ENCODE measurements around the gene LTBP2. TPM values are rescaled to one million over a fixed set of nuclear protein-coding genes. Genes with fewer than 3 reads are reported as not detected.

Gene LTBP2
- total RNA-seq = 1 to 10 TPM; 2.1 to 3.7 (median 3.0) TPM
- total RNA-seq (2013) = 1.0 TPM

DNA sequence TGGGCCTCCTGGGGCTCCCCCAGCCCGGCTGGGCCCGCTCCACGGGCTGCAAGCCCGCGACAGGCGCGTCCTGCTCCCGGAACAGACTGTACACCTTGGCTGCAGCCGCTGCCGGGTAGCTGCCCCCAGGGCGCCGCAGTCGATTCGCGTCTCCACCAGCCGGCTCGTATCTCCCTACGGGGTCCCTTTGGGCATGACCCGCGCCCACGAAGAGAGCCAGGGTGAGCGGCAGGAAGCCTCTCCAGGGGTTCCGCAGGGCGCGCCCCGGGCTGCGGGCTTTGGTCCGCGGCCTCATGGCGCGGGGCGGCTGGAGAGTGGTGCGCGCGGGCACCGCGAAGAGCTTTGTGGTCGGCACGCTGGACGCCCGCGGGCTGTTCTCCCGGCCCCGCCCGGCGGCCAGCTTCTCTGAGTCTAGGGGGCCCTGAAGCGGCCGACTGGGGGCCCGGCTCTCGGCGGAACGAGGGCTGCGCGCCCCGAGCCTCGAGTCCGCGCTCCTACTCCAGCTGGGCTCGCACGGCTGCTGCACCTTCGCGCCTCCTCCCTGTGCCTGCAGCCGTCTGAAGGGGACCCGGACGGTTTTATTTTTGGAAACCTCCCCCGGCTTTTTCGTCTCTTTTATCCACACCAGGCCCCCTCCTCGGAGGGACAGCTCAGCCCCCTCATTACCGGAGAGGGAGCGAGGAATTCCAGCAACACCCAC lies at the start of gene LTBP2:
TSS of gene LTBP2 (minus strand) at position 588 of the 700 bp plus-strand sequence. CDS start at position 295, 293 bp downstream.
- Histone ChIP-seq H3K36me3 (ENCODE audit: control insufficient read depth, insufficient read depth, low read length) (no peaks in the 10 kb centered on the region), H3K27ac (ENCODE audit: low read length) (no peak within 1 kb of the TSS), H3K4me1 (ENCODE audit: control insufficient read depth, insufficient read depth, low read length) (peaks cover 49% of the 10 kb centered on the region), H3K9me3 (ENCODE audit: control insufficient read depth, insufficient read depth, low read length) (no peaks in the 10 kb centered on the region), H3K4me3 (ENCODE audit: low read length) (peak within 1 kb of the TSS; percentile 54), H3K27me3 (ENCODE audit: control insufficient read depth, insufficient read depth, low read length) (no peaks in the 10 kb centered on the region)
- DNase-seq = peak in 1 of 2 donors; percentile 50
- Mint-ChIP-seq H3K4me1 (peaks cover 43 to 56% of the 10 kb centered on the region in 2 donors), H3K36me3 (no peaks in the 10 kb centered on the region), H3K4me3 (peak within 1 kb of the TSS; percentile 84), H3K27me3 (ENCODE audit: low read depth in 2 of 2) (no peaks in the 10 kb centered on the region), H3K27ac (no peak within 1 kb of the TSS), H3K9me3 (no peaks in the 10 kb centered on the region)
- intact Hi-C loops (cut with micrococcal nuclease) = loop anchor here (10.0 kb wide), 2 partner anchors 633 to 683 kb away; no protein-coding TSS in a partner anchor
- WGBS (ENCODE audit: insufficient coverage) = 2% methylated on average over 70 of the region's 70 CpGs
- ATAC-seq = peak in 2 of 3 donors; percentile 6 to 11
- TF ChIP-seq, protein P1, sequence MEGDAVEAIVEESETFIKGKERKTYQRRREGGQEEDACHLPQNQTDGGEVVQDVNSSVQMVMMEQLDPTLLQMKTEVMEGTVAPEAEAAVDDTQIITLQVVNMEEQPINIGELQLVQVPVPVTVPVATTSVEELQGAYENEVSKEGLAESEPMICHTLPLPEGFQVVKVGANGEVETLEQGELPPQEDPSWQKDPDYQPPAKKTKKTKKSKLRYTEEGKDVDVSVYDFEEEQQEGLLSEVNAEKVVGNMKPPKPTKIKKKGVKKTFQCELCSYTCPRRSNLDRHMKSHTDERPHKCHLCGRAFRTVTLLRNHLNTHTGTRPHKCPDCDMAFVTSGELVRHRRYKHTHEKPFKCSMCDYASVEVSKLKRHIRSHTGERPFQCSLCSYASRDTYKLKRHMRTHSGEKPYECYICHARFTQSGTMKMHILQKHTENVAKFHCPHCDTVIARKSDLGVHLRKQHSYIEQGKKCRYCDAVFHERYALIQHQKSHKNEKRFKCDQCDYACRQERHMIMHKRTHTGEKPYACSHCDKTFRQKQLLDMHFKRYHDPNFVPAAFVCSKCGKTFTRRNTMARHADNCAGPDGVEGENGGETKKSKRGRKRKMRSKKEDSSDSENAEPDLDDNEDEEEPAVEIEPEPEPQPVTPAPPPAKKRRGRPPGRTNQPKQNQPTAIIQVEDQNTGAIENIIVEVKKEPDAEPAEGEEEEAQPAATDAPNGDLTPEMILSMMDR (IDR thresholded peaks at IDR 0.05) = no peak

DNA sequence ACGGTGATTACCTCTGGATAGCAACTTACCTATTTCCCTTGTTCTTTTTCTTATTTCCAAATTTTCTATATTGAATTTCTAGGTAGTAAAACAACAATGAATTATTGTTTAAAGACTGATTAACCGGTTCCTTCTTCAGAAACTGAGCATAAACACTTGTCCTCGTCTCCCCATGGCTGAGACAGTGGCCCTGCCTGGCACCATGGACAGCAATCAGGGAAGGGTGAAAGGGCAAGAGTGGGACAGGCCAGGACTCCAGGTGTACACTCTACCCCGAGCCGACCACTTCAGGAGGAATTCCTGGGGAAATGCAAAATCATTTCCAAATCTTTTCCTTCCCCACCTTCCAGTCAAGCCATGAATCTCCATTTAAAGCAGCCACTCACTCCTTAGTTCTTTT lies 48.8 kb upstream of the LTBP2 start:
- TF ChIP-seq, protein P1 (IDR thresholded peaks at IDR 0.05) = no peak
- no peak for DNase-seq
- Mint-ChIP-seq H3K4me1 (peaks cover 0 to 4% of the 10 kb centered on the region in 2 donors), H3K36me3 (peaks cover 36% of the 10 kb centered on the region), H3K27me3 (ENCODE audit: low read depth in 2 of 2) (no peaks in the 10 kb centered on the region), H3K27ac (no peak overlapping the region), H3K9me3 (no peaks in the 10 kb centered on the region), H3K4me3 (no peak overlapping the region)
- no peak for ATAC-seq
- intact Hi-C loops (cut with micrococcal nuclease) = no loop called here
- Histone ChIP-seq H3K4me3 (ENCODE audit: low read length) (no peak overlapping the region), H3K27ac (ENCODE audit: low read length) (no peak overlapping the region), H3K9me3 (ENCODE audit: control insufficient read depth, insufficient read depth, low read length) (no peaks in the 10 kb centered on the region), H3K27me3 (ENCODE audit: control insufficient read depth, insufficient read depth, low read length) (no peaks in the 10 kb centered on the region), H3K36me3 (ENCODE audit: control insufficient read depth, insufficient read depth, low read length) (peaks cover 49% of the 10 kb centered on the region), H3K4me1 (ENCODE audit: control insufficient read depth, insufficient read depth, low read length) (no peaks in the 10 kb centered on the region)
- WGBS (ENCODE audit: insufficient coverage) = 99% methylated on average over 4 of the region's 5 CpGs

DNA sequence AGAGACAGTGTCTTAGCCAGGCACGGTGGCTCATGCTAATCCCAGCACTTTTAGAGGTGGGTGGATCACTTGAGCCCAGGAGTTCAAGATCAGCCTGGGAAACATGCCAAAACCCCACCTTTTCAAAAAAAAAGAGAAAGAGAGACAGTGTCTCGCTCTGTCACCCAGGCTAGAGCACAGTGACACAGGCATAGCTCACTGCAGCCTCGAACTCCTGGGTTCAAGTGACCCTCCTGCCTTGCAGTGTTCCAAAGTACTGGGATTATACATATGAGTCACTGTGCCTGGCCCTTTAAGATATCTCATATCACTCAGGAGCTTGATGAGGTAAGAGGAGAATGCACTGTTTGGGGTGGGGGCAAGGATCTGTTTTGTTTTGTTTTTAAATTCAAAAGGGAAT lies 48.1 kb upstream of the LTBP2 start:
- Histone ChIP-seq H3K36me3 (ENCODE audit: control insufficient read depth, insufficient read depth, low read length) (peaks cover 46% of the 10 kb centered on the region), H3K27me3 (ENCODE audit: control insufficient read depth, insufficient read depth, low read length) (no peaks in the 10 kb centered on the region), H3K27ac (ENCODE audit: low read length) (no peak overlapping the region), H3K4me3 (ENCODE audit: low read length) (no peak overlapping the region), H3K4me1 (ENCODE audit: control insufficient read depth, insufficient read depth, low read length) (no peaks in the 10 kb centered on the region), H3K9me3 (ENCODE audit: control insufficient read depth, insufficient read depth, low read length) (no peaks in the 10 kb centered on the region)
- Mint-ChIP-seq H3K27me3 (ENCODE audit: low read depth in 2 of 2) (no peaks in the 10 kb centered on the region), H3K4me3 (no peak overlapping the region), H3K36me3 (peaks cover 40% of the 10 kb centered on the region), H3K9me3 (no peaks in the 10 kb centered on the region), H3K4me1 (peaks cover 0 to 4% of the 10 kb centered on the region in 2 donors), H3K27ac (no peak overlapping the region)
- TF ChIP-seq, protein P1 (IDR thresholded peaks at IDR 0.05) = no peak
- WGBS (ENCODE audit: insufficient coverage) = 97% methylated on average over 3 of the region's 3 CpGs
- DNase-seq (no peak), ATAC-seq (no peak)
- intact Hi-C loops (cut with micrococcal nuclease) = no loop called here
